HG03457 (cell line): ENCODE data around the gene KRT86.

ENCODE experiments used
- ATAC-seq: cut with Tn5 transposase; IDR thresholded peaks from one replicate; pipeline ENCODE4 v1.9.1; 2021; ENCODE audit warnings: moderate number of reproducible peaks; ENCODE audit not compliant: unreplicated experiment

The KRT86 gene

DNA sequence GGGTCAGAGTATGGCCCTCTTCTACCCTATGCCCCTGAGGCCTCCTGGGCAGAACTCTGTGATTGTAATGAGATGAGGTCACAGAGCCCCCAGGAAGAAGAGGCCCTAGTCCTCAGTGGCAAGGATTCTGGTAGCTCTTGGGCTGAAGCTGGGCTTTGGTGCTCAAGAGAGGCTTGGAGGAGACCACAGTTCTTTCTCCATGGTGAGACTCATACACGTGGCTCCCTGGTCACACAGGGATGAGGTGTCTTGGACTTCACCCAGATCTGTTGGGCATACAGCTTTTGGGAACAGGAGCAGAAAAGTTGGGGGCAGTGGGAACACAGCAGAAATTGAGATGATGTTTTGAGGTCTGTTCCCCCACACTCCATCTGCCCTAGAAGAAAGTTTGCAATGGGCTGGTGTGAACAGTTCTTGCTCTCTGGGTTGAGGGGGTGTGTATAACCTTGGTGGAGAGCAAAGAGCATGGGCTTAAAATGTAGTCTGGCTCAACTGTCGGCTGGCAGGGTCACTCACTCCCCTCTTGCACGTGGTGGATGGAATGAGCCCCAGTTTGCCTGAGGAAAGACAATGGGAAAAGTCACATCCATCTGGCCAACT lies at the start of gene KRT86:
TSS of gene KRT86 (plus strand) at position 125 of the 600 bp plus-strand sequence. CDS start 27,272 bp downstream, outside the sequence.
- no peak for ATAC-seq

DNA sequence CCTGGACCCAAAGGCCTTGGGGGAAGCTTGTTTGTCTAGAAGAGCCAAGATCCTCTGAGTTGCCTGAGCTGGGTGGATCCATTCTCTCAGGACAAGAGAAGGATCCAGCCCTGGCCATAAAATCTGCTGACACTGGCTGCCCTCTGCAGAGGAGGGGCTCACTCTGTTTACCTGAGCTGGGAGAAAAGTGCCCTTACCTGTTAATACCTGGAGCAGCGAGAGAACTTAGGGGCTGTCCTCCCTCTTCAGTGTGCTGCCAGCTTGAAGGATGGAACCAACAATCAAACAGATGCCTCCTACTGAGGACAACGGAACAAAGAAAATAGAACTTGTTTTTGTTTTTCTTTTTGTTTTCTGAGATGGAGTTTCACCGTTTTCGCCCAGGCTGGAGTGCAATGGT lies 48.7 kb upstream of the KRT86 start:
- ATAC-seq: no peak

DNA sequence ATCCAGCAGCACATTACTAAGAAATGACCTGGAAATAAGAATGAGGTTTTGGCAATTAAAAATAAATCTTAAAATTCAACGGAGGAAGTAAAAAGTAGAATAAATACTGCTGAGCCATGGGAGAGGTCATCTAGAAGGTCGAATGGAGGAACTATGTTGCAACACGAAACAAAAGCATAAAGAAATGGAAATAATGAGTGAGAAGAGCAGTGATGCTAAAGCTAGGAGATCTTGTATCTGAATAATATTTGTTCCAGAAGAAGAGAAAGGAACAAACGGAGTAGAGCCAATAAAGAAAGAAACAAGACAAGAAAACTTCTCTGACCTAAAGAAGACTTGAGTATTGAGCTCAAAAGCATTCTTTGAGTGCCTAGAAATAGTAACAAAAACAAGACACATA lies 48.0 kb upstream of the KRT86 start:
- no peak for ATAC-seq

DNA sequence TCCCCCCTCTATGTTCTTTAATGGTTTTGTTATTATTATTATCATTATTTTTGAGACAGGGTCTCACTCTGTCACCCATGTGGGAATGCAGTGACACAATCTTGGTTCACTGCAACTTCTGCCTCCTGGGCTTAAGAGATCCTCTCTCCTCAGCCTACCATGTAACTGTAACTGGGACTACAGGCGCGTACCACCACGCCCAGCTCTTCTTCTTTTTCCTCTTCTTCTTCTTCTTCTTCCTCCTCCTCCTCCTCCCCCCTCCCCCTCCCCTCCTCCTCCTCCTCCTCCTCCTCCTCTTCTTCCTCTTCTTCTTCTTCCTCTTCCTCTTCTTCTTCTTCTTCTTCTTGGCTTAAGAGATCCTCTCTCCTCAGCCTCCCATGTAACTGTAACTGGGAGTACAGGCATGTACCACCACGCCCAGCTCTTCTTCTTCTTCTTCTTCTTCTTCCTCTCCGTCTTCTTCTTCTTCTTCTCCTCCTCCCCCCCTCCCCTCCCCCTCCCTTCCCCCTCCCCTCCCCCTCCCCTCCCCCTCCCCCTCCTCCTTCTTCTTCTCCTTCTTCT lies 46.8 kb upstream of the KRT86 start:
- no peak for ATAC-seq

DNA sequence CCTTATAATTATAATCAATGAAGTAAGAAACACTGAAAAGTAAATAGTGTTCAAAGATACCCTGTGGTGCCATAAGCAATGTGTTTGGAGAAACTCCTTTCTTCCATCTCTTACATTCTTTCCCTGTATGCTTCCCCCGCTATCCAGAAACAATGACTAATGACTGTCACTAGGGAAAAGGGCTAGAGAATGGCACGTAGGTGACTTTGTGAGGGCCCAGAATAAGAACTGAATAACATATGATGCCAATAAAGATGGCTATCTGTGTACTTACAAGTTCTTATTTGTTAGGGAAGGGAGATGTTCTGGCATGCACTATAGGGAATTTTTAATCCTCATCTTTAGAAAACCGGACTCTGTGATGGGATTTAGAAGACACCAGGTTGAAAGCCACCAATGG lies 46.1 kb upstream of the KRT86 start:
- no peak for ATAC-seq

DNA sequence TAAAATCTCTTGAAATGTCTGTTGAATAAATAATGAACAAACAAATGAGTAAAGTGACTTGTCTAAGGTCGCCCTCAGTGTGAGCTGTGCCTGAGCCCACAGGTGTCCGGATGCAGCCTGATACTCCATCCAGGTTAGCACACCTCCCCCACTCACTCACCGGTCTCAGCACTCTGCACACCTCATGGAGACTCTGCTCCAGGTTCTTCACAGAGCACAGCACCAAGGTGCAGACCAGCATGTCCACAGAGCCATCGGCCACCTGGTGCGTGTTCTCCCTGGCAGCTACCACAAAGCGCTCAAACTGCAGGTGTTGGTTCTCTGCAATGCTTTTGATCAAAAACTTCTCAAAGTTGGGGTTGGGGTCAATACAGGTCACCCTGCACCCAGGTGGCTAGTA lies 45.5 kb upstream of the KRT86 start:
- no peak for ATAC-seq

DNA sequence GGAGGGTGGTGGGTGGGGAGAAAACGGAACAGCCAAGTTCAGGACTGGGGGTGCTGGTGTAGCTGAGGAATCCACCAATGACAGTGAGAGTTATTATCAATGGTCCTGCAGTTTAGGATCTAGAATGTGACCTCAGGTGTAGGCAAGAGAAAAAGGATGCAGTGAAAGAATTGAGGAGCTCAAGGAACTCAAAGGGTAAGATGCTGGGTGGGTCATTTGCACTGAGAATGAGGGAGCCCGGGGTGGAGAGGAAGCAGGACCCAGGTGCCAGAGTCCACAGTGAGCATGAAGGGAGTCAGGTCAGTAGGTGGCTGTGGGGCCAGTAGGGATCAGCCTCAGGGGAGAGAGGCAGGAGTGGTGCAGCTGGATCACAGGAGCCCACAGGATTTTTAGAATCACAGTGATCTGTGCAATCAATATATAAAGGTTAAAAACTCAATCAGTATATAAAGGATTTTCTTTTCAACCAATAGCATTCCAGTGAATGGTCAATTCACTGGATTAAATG lies 44.6 kb upstream of the KRT86 start:
- ATAC-seq: no peak

DNA sequence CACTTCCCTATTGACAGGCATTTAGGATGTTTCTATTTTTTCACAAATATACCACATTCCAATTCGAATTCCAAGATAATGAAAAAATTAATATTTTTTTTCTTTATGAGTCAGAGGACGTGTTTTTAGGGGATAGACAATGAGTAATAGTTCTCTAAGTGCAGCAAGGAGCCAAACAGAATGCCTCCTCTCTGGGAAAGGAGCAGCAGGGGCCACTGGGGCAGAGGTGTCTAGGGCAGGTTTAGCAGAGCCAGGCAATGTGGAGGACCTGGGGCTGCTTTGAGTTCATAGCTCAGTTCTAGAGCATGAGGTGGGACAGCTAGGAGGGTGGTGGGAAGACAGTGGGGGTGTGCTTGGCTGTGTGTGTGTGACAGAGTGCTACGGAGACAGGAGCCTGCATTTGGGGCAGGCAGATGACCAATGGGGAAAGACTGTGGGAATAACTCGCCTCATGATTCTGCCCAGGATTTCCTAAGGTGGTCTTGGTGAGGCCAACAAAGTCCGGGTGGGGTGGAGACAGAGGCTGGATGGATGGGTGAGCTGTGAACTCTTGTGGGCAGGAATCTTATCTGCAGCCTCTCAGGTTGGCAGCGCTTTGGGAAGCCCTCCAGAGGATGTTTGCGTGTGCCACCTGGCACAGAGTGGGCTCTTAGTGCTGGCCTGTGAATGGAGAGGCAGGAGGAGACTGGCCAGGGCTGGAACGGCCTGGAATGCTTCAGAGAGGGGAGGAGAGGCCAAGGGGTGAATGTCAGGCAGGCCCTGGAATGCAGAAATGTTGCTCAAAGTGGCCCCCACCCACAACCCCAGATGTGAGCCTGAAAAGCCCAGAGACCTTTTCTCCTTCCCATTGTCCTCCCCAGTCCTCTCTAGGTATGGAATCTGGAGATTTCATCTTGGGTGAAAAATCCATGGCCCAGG lies 43.8 kb upstream of the KRT86 start:
- no peak for ATAC-seq

DNA sequence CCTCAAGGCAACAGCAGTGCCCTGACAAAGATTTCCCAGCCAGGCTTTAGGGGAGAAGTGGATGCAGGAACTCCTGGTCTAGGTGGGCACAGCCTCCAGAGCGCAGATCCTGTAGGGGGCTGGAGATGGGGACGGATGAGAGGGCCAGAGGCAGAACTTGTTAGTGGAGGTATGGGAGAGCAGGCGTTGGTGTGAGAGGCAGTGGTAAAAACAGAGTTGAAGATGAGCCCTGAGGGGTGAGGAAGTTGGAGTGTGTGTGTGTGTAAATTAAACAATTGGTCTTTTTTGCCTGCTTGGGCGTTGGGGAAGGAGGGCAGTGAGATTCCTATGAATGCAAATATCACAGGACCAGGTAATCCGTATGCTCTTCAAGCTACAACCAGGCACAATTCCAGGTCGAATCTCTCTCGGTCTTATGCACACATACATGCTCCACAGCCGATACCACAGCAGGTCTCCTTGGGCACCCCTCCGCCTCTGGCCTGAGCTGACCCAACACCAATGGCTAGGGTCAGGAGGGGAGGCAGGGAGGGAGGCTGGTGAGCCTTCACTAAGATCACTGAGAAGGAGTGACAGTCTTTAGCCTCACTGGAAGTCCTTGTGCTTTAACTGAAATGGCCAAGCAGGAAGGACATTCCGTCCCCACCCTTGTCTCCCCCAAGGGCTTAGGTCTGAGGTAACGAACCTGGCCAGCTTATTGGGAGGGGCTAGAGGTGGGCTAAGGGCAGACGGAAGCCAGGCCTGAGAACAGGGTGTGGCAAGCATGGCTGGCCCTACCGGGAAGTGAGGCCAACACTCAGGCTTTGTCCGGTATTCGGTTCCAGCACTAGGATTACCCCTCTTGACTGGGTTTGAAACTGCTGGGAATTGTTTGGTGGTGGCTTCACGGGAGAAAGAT lies 42.9 kb upstream of the KRT86 start:
- no peak for ATAC-seq

DNA sequence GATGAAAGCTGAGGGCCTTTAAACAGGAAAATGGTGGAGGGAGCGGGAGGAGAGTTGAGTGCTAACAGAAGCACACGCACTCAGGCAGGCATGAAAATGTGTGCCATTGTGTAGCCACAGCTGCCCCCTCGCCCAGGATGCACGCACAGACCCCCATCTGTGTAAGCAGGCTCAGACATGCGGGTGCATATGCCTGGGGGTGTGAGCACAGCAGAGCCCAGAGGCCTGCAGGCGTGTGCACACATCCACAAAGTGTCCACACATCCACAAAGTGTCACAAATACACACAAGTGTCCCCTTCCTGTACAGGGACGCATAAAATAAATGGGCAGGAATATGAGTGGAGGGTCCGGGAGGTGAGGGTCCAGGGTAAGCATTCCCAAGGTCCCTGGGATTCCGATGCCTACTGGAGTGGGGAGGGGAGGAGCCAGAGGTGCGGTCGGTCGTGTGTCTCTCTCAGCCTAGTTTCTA lies 42.2 kb upstream of the KRT86 start:
- no peak for ATAC-seq

DNA sequence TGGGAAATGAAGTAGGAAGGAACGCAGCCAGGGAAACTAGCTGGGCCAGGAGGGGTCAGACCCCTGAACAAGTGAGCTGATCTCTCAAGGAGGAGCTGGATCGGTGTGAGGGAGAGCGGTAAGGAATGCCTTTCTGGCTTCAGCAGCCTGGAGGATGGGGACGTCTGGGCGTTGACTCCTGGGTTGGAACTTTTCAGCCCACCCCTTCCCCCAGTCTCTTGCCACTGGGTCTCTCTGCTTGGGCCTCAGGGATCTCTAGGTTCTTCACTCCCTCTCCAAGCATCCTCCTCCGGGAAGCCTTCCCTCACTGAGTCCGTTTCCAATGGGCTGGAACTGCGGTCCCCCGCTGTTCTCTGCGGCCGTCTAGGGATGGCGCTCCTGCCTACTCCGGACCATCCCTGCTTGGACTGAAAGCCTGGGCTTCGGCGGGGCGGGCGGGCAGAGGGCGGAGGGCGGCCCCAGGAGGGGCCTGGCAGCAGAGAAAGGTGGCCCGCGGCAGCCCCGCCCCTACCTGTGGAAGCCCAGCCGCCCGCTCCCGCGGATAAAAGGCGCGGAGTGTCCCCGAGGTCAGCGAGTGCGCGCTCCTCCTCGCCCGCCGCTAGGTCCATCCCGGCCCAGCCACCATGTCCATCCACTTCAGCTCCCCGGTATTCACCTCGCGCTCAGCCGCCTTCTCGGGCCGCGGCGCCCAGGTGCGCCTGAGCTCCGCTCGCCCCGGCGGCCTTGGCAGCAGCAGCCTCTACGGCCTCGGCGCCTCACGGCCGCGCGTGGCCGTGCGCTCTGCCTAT lies 41.6 kb upstream of the KRT86 start, which contains the start of gene KRT7:
TSS of gene KRT7 (plus strand) at position 570 of the 788 bp plus-strand sequence. CDS start at position 624, 54 bp downstream.
- no peak for ATAC-seq

DNA sequence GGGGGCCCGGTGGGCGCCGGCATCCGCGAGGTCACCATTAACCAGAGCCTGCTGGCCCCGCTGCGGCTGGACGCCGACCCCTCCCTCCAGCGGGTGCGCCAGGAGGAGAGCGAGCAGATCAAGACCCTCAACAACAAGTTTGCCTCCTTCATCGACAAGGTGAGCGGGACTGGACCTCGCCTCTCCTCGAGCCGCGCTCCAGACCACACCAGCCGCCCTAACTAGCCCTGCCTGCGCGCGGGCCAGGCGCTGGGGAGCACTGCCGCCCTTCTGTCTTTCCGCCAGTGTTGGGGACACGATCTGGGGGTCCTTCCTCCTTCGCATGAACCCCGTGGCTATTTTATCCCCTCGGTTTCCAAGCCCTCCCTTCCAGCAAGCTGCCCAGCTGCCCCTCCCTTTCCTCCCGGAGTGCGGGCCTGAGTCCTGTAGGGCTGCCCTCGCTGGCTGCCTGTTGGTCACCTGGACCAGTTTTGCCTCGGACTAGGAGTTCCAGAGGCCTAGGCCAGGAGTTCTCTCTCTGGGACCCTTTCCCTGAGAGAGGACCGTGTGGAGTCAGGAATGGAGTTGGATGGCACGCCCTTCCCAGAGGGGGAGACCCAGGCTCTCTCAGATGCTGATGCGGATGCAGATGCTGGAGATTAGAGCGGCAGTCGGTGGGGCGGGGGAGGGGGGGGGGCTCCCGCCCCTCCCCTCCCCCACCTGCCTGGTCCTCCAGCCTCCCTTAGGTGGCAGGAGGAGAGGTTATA lies 40.8 kb upstream of the KRT86 start:
- ATAC-seq: no peak

DNA sequence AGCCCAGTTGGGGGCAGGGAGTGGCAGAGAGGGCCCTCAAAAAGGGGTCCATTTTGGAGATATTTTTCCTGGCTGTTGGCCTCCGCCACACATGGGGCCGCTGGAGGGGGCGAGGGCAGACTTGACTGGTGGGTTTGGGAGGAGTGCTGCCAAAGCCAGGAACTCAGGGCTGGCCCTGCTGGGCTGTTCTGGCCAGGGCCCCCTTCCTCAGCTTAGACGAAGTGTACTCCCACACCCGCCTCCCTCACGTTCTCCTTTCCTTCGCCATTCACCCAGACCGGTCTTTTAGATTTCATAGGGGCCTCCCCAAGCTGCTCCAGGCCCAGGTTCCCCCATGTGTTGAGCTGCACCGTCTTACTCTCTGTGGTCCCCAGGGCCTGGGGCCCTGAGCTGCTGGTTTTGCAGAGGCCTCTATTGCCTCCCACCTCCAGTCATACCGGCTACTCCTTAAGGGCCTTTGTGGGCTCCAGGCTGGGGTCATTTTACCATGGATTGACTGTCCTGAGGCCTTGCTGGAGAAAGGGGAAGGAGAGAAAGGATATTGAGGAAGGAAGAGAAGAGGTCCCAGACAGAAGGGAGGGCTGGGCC lies 40.1 kb upstream of the KRT86 start:
- ATAC-seq: no peak

DNA sequence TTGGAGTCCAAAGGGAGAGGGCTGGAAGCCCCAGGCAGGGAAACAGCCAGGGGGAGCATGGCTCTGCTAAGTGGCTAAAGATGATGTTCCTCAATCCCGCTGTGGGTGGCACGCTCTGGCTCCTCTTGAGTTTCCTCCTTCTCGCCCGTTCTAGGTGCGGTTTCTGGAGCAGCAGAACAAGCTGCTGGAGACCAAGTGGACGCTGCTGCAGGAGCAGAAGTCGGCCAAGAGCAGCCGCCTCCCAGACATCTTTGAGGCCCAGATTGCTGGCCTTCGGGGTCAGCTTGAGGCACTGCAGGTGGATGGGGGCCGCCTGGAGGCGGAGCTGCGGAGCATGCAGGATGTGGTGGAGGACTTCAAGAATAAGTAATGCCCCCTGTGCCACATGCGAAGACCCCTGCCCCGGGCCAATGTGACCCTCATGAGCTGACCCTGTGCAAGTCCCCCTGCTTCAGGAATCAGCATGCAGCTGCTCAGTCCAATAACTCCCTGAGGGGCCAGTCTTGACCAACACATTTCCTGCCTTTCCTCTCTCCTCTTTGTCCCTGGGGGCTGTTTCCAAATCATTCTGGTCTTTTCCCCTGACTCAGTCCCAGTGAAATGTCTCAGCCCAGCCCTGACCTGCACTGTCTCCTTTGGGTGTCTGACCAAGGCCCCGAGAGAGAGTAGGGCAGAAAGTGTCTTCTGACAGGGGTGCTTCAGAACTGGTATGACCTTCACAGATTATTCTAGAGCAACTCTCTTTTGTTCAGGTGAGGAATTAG lies 39.3 kb upstream of the KRT86 start:
- ATAC-seq: no peak

DNA sequence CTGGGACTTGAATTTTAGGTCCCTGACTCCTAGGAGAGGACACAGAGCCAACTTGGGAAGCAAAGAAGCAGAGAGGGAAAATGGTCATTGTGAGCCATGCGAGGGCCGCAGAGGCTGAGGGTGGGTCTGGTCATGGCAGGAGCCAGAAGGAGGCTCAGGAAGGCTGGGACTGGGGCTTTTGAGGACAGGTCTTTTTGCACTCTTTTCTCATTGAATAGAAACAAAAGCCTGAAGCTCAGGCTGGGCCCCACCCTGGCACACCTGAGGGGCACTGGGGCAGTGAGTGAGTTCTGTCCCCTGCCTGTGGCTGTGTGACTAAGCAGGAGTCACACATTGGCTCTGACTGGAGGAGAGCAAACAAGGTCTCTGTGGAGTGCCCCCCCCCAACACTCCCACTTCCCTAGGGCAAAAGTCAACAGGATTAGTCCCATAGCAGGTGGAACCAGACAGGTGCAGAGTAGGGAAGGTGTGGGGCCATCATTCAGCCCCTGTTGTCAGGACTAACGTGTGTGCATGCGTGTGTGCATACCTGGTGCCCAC lies 38.6 kb upstream of the KRT86 start:
- ATAC-seq: no peak

DNA sequence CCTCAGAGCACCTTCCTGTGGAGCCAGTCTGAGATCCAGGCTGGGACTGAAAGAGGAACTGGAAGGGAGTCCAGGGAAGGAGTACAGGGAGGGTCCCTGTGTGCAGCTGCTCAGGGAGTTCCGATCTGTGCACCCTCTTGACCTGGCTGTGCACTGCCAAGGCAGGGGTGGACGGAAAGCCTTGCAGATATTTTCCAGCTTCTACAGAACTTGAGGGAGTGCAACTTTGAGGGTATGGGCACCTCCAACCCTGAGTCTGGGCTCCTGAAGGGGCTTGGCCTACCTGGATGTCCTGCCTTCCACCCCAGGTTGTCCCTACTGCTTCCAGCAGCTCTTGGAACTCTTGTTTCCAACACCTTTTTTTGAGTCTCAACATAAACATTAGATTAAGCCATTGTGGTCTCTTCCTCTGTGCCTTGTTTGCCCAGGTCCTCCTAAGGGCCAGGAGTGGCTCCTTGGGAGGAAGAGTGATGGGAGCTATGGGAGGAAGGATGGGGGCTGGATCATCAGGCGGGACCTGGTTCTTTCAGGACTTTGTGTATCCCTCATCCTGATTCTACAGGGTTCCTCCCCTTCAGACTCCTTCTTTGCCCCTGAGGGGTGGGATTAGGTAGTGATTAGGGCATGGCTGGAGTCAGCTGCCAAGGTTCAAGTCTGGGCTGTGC lies 37.9 kb upstream of the KRT86 start:
- ATAC-seq: no peak

DNA sequence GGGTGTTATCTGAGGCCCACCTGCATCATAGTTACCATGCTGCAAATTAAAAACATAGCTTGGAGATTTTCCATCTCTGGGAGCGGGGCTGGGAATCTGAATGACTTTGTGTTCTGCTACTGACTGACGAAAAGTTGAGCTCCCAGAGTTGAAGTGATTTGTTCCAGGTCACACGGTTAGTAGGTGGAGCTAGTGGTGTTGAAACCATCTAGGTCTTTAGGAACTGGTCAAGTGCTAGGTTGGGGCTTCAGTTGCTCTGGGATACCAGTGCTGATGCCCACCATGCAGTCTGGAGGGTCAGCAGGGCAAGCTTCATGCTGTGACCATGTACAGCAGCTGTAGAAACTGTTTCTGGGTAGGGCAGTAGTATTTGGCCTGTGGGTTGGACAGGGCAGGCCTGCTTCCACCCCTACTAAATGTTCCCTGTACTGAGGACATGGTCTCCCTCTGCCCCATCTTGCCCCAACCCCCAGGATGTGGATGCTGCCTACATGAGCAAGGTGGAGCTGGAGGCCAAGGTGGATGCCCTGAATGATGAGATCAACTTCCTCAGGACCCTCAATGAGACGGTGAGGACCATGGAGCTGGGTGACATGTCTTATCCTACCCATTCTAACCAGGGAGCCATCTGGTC lies 36.1 kb upstream of the KRT86 start:
- ATAC-seq: no peak
